IPS DF 19.7 (cell line): ENCODE measurements around the gene KDM5B.
A peak's percentile ranks its signal among the peaks of the same experiment; 100 is the strongest.
"Not testable (repeated sequence)": the region's sequence is repeated elsewhere in the genome, so short reads cannot be mapped to it uniquely, and the experiment has no call there.

Experiments used
- DNase-seq: peaks from one replicate; pipeline ENCODE4 v3.0.0-alpha.2; 2013; ENCODE audit warnings: low read depth, low spot score

The KDM5B gene

DNA sequence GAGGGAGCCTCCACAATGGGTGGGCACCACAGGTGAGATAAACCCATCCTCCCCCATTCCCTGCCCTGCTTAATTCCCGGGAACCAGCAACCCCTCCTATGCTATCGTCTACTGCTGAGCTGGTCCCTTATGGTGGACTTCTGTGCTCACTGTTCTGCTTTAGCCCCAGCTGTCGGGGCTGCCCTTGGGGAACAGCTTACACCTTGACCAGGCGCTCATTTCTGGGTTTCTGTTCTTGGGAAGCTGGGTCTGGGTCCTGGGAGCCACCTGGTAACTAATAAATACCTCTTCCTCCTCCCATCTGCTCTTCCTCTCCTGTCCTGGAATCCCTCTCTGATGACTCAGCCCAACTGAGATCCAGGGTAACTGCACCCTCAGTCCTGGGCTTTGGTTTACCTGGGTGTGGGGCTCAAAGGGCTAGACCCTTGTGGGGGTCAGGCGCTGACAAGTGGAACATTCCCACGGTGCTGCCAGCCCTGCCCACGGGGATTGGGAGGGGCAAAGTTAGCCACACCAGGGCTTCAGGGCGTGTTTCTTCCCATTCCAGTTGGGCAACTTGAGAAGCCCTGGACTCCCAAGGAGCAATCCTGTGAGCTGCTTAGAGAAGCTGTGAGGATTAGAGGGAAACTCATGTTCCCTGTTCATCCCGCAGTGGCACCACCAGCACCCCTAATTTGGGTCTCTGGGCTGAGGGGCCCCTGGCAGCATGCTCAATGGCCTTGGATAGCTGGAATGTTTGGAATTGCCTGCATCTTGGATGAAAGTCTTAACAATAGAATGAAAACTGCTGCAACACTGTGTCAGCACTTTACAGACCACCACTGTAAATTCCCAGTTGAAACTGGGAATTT, 4.2 kb upstream of the KDM5B start:
- no peak for DNase-seq

GRCh38 chr1:202811296-202812175, 3.3 kb upstream of the KDM5B start:
- no peak for DNase-seq

- DNase-seq = peak; percentile 91
Observed at GRCh38 chr1:202810615-202811295, 2.5 kb upstream of the KDM5B start, which contains the start of gene PCAT6. Gene PCAT6 (plus strand): TSS chr1:202810954.

DNA sequence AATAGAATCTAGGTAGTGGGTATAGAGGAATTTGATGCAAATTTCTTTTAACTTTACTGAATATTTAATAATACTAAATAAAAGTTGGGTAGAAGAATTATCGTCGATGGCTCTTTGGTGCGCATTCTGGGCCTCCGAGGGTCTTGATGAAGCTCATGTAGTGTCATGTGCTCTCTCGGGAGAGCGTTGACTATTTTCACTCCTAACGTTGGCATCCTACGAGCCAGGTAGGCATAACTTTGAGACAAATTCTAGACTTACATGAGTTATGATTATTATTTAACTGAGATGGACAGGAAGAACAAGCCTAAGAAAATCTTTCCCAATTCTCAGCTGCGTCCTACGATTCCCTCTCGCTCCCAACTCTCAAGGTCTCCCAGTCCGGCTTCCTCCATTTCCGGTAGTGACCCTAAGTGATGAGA, 2.0 kb upstream of the KDM5B start:
- DNase-seq = no peak

GRCh38 chr1:202809597-202810159, 1.5 kb upstream of the KDM5B start:
- DNase-seq = no peak

GRCh38 chr1:202807451-202807925, 733 bp downstream of the KDM5B start:
- no peak for DNase-seq

DNA sequence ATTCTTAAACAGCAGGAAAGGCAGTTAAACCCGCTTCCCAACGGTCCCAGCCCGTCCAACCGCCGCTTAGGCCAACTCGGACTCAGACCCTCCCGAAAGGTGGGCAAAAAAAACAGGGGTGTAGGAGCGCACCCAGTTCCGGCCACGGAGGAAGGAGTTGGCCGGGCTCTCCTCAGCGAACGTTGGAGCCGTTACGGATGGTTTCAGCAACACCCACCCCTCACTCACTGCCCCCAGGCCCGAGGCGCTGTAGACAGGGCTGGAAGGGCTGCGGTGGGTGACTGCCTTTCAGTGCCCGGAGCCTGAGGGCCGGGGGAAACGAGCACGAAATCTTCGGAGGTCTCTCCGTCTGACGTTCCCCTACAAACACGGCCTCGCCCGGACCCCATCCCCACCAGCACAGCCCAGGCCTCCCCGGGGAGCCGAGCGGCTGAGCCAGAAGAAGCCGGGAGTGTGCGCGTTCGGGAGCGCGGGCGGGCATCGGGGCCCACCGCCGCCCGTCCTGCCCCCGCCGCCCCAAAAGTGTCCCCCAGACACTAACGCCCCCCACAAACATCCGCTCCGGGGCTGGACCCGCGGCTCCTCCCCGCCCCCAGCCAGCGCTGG, 1.3 kb downstream of the KDM5B start:
- DNase-seq = no peak

- no peak for DNase-seq
Observed at GRCh38 chr1:202805886-202806844, 2.1 kb downstream of the KDM5B start.

DNA sequence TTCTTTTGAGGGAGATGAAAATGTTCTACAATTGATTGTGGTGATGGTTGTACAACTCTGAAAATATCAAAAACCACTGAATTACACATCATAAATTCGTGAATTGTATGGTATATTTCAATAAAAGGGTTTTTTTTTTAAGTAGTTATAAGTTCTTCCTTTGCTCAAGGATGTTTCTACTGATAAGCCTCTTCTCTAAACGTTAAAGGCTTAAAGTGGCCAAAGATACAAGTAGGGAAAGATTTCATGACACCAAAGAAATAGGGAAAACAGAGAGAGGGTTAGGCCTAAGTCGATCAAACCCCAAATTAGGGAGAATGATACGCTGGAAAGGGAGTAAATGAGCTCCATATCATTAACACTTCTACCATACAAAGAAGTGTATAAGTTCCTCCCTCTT, 4.1 kb downstream of the KDM5B start:
- DNase-seq = no peak

- DNase-seq = no peak
Observed at GRCh38 chr1:202802998-202803932, 5.0 kb downstream of the KDM5B start.

GRCh38 chr1:202802034-202802433, 6.2 kb downstream of the KDM5B start:
- DNase-seq = no peak

DNA sequence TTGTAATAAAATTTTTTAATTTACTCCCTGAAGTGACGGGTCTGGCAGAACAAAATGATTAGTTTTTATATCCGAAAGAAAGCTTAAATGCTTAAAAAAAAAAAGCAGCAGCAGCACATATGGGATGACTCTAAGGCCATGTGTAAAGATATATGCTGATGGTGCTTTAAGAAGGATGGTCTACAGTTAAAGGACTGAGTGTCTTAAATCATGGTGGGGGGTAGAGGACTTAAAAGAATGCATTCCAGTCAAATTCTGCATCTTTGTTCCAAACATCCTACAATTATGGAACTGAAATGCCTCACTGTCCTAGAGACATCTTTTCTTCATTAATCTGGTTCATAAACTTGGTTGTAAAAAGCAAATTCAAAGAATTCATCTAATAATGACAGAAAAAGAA, 7.0 kb downstream of the KDM5B start:
- DNase-seq = no peak

DNA sequence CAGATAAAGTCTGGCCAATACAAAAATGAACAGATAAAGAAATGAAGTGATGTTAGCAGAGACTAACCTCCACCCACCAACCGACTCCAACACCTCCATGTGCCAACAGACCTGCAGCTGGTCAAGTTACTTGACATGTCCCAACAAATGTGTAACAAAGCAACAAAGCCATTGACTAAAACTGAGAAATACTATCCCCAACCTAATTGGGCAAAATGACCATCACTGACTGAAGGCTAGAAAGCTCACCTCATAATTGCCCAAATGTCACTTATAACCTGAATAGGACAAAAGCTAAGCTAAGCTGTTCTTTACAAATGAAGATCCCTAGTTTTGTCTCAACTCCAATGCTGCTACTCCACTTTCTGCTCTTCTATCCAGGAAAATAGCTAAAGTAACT, 7.5 kb downstream of the KDM5B start:
- no peak for DNase-seq

DNA sequence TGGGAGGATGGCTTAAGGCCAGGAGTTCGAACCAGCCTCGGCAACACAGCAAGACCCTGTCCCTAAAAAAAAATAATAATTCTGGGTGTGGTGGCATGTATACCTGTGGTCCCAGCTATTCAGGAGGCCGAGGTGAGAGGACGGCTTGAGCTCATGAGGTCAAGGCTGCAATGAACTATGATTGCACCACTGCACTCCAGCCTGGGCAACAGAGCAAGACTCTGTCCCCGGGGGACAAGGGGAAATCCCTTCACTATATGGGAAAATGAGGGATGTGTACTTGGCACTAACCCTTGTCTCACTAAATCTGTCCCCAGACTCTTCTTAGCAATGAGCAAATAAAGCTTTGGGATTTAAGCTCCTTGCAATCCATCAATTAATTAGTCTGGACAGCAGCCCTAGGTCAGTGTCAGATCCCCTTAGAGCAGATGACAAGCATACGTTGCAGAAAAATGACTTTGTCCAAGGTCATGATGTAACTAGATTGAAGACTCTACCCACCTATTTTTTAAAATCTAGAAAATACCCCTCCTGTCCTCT, 9.4 kb downstream of the KDM5B start:
- no peak for DNase-seq

GRCh38 chr1:202798260-202798659, 10.0 kb downstream of the KDM5B start:
- DNase-seq = no peak

DNA sequence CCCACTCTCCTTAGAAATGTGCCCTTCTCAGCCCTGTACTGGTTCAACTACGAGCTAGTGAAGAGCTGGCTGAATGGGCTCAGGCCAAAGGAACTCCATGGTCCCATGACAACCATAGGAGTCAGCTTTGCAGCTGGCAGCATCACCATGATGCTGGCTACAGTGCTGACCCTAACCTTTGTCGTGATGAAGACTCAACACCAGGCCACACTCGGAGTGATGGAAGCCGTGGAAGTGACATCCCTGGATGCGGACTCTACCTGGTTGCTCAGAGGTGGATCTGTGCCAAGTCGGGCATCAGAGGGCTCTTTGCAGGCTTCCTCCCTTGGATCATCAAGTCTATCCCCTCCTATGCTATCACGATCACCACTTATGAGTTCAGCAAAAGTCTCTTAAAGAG, 11.6 kb downstream of the KDM5B start:
- no peak for DNase-seq

DNA sequence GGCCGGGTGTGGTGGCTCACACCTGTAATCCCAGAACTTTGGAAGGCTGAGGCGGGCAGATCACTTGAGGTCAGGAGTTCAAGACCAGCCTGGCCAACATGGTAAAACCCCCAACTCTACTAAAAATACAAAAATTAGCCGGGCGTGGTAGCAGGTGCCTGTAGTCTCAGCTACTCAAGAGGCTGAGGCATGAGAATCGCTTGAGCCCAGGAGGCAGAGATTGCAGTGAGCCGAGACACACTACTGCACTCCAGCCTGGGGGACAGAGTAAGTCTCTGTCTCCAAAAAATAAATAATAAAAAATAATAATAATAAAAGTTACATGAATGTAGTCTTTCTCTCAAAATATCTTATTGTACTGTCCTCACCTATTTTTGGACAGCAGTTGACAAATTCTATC, 13.3 kb downstream of the KDM5B start:
- not testable (repeated sequence) for DNase-seq

DNA sequence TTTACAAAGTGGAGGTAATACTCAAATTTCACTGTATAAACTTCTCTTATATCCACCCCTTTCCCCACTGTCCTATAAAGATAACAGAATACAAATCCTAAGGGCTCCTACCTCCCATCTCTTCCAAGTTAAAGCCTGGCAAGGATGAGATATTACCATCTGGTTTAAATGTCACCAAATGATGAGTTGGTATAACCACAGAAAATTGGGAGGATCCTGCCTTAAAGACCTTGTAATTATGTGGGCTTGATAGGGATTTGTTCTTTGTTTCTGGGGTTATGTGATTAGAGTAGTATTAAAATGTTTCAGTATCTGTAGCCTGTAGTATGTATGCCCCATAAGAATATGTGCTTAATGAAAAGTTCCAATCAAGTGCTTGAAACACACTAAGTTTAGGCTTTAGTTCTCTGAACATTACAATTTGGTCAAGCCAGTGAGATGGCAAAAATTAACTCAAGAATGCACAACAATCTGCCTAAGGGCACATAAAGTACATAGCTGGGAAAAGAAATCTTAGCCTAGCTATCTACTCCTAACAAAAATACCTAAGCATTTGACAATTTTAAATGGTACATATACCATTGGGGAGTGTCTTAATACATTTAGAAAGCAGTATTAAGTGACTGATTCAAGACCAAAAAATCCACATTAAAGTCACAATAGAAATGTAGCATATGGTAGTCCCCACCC, 14.0 kb downstream of the KDM5B start:
- no peak for DNase-seq
